ENCODE data around the gene CTSE. TPM values are rescaled to one million over a fixed set of nuclear protein-coding genes. Genes with fewer than 3 reads are reported as not detected.

Gene CTSE
- total and polyA plus RNA-seq, 9 of the 15 experiments (the other 6 are each of a cell fraction or from before 2014, with no cell fraction given), result 0.04 to 0.18 (median 0.09) TPM; not detected in 4

DNA sequence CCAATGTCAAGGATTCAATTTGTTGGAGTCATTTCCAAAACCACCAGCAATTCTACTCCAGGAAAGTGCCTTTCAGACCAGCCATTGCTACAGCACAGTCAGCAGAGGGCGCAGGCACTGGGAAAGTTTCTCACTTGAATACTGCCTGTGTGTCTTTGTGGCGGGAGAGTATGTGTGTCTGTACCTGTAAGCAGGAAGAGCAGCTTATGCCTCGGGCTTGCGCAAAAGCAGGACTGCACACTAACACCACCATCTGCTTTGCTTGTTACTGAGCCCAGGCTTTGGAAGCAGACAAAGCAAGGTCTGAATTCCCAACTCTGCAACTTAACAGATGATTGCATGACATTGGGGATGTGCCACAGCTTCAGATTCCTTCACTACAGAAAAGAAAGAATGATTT is 7.0 kb upstream of the CTSE start:
- no peak overlapping the region for H3K27ac ChIP-seq (ENCODE audit: extremely low read depth, low read depth, low read length)
- no peaks in the 10 kb centered on the region for H3K9me3 ChIP-seq (replicated peaks; ENCODE audit: control insufficient read depth, insufficient read depth, low read depth, low read length)
- ATAC-seq, result peak; percentile 99
- H2AFZ ChIP-seq (ENCODE audit: low read depth, low read length), result no peak overlapping the region
- H4K20me1 ChIP-seq (replicated peaks; ENCODE audit: control insufficient read depth, insufficient read depth, low read length), result no peaks in the 10 kb centered on the region
- in situ Hi-C loops (cut with MboI) (no loop called here), intact Hi-C loops (cut with micrococcal nuclease) (loop anchor here (1.0 kb wide), 1 partner anchor 76 kb away; no protein-coding TSS in a partner anchor)
- H3K79me2 ChIP-seq (ENCODE audit: control insufficient read depth, insufficient read depth, low read length), result no peaks in the 10 kb centered on the region
- no peaks in the 10 kb centered on the region for H3K9me1 ChIP-seq (ENCODE audit: control insufficient read depth, insufficient read depth, low read length)
- no peak overlapping the region for H3K4me3 ChIP-seq
- no peak overlapping the region for H3K9ac ChIP-seq (ENCODE audit: insufficient read depth in 1 of 2, low read depth in 2 of 2, low read length in 2 of 2)
- ChIA-PET CTCF (ENCODE audit: low intra/inter-chr PET ratio) (interaction anchor here (1.0 to 2.5 kb wide), 2 partner anchors 72 to 76 kb away, joined by 3 to 30 read pairs; no protein-coding TSS in a partner anchor), POLR2A (interaction anchor here (1.1 to 2.0 kb wide), 3 partner anchors 9 to 79 kb away, joined by 3 to 6 read pairs (median 4); no protein-coding TSS in a partner anchor)
- BruUV-seq (replicated peaks), result no TSS peak
- peaks cover 20 to 39% of the 10 kb centered on the region in 2 experiments for H3K27me3 ChIP-seq (ENCODE audit: control insufficient read depth in 2 of 2, insufficient read depth in 2 of 2, low read length in 2 of 2)
- 0% methylated on average over 4 of the region's 4 CpGs for WGBS (ENCODE audit: insufficient coverage, low coverage, missing lambda C conversion rate)
- H3K36me3 ChIP-seq (ENCODE audit: control insufficient read depth, insufficient read depth, low read length), result no peaks in the 10 kb centered on the region
- H3K4me2 ChIP-seq (ENCODE audit: insufficient read depth, low read length), result no peak overlapping the region
- peak; percentile 36 to 77 (median 48) for DNase-seq (ENCODE audit: extremely low read depth in 1 of 4, low spot score in 3 of 4)
- H3K4me1 ChIP-seq (replicated peaks in 1 of 2; ENCODE audit: control insufficient read depth in 2 of 2, insufficient read depth in 2 of 2, low read length in 2 of 2), result no peaks in the 10 kb centered on the region
- peak; percentile 97 for FAIRE-seq
- TF ChIP-seq, protein P1, sequence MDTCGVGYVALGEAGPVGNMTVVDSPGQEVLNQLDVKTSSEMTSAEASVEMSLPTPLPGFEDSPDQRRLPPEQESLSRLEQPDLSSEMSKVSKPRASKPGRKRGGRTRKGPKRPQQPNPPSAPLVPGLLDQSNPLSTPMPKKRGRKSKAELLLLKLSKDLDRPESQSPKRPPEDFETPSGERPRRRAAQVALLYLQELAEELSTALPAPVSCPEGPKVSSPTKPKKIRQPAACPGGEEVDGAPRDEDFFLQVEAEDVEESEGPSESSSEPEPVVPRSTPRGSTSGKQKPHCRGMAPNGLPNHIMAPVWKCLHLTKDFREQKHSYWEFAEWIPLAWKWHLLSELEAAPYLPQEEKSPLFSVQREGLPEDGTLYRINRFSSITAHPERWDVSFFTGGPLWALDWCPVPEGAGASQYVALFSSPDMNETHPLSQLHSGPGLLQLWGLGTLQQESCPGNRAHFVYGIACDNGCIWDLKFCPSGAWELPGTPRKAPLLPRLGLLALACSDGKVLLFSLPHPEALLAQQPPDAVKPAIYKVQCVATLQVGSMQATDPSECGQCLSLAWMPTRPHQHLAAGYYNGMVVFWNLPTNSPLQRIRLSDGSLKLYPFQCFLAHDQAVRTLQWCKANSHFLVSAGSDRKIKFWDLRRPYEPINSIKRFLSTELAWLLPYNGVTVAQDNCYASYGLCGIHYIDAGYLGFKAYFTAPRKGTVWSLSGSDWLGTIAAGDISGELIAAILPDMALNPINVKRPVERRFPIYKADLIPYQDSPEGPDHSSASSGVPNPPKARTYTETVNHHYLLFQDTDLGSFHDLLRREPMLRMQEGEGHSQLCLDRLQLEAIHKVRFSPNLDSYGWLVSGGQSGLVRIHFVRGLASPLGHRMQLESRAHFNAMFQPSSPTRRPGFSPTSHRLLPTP (IDR thresholded peaks at IDR 0.05; ENCODE audit: borderline replicate concordance, extremely low read depth, insufficient read length), result no peak
- TF ChIP-seq MAZ (CRISPR knock-in tag; conservative IDR thresholded peaks at IDR 0.05 in 1 of 2, IDR thresholded peaks at IDR 0.05 in 1 of 2) (peak in 1 of 2 experiments; percentile 43; a peak in 1 of 4 replicates), NR2F6 (CRISPR knock-in tag; IDR thresholded peaks at IDR 0.05) (no peak), SRF (CRISPR knock-in tag; IDR thresholded peaks at IDR 0.05) (no peak), MYC (IDR thresholded peaks at IDR 0.05; ENCODE audit: low read depth, low read length) (0 out of 2 replicates have a peak, but pooled peaks have one; percentile 23), MYC (CRISPR knock-in tag; IDR thresholded peaks at IDR 0.05; ENCODE audit: borderline replicate concordance, low read depth) (no peak), PHB2 (IDR thresholded peaks at IDR 0.05; ENCODE audit: low read depth) (no peak), ZBTB8A (IDR thresholded peaks at IDR 0.05; ENCODE audit: partially characterized antibody) (no peak)
- TF ChIP-seq, protein P2, sequence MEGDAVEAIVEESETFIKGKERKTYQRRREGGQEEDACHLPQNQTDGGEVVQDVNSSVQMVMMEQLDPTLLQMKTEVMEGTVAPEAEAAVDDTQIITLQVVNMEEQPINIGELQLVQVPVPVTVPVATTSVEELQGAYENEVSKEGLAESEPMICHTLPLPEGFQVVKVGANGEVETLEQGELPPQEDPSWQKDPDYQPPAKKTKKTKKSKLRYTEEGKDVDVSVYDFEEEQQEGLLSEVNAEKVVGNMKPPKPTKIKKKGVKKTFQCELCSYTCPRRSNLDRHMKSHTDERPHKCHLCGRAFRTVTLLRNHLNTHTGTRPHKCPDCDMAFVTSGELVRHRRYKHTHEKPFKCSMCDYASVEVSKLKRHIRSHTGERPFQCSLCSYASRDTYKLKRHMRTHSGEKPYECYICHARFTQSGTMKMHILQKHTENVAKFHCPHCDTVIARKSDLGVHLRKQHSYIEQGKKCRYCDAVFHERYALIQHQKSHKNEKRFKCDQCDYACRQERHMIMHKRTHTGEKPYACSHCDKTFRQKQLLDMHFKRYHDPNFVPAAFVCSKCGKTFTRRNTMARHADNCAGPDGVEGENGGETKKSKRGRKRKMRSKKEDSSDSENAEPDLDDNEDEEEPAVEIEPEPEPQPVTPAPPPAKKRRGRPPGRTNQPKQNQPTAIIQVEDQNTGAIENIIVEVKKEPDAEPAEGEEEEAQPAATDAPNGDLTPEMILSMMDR (IDR thresholded peaks at IDR 0.05 in 2 of 3, conservative IDR thresholded peaks at IDR 0.05 in 1 of 3; ENCODE audit: insufficient read depth in 2 of 3, low read depth in 1 of 3, low read length in 3 of 3), result peak; percentile 89 to 95 (median 93)
- TF ChIP-seq, protein P3, sequence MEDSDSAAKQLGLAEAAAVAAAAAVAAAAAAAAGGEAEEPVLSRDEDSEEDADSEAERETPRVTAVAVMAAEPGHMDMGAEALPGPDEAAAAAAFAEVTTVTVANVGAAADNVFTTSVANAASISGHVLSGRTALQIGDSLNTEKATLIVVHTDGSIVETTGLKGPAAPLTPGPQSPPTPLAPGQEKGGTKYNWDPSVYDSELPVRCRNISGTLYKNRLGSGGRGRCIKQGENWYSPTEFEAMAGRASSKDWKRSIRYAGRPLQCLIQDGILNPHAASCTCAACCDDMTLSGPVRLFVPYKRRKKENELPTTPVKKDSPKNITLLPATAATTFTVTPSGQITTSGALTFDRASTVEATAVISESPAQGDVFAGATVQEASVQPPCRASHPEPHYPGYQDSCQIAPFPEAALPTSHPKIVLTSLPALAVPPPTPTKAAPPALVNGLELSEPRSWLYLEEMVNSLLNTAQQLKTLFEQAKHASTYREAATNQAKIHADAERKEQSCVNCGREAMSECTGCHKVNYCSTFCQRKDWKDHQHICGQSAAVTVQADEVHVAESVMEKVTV (CRISPR knock-in tag; IDR thresholded peaks at IDR 0.05), result peak; percentile 86
